Spleen (tissue), 7 donors: Measurements from ENCODE around the gene TIMM8A.
"Not testable (repeated sequence)": the region's sequence is repeated elsewhere in the genome, so short reads cannot be mapped to it uniquely, and the experiment has no call there.

ENCODE experiments used
- POLR2A ChIP-seq, 3 donors: fragments of 450-650 bp; IDR thresholded peaks; one replicate each; pipeline ENCODE4 v1.5.1; 2017; ENCODE audit warnings: antibody characterized with exemption in 3 of 3, mild to moderate bottlenecking in 1 of 3
- TF ChIP-seq, protein P1 (sequence below), 11 experiments: fragments of 200-600 bp in 7 of 11; fragments of 450-650 bp in 4 of 11; sonication (generic) in 4 of 11; IDR thresholded peaks in 8 of 11; conservative IDR thresholded peaks in 3 of 11; 1 replicate in 7 of 11; 2 replicates in 4 of 11; pipeline versions ENCODE4 v1.4.0 to v1.8.0; 2016 to 2021; ENCODE audit warnings: antibody characterized with exemption in 11 of 11, inconsistent platforms in 4 of 11, mild to moderate bottlenecking in 1 of 11
- donor health status: DM: no; HTN: no; CAD: no; lungs with moderate emphysema.
- donor health status: DM: no; HTN: no; CAD: no.
- donor health status: DM: no; HTN: no; CAD: no.

DNA sequence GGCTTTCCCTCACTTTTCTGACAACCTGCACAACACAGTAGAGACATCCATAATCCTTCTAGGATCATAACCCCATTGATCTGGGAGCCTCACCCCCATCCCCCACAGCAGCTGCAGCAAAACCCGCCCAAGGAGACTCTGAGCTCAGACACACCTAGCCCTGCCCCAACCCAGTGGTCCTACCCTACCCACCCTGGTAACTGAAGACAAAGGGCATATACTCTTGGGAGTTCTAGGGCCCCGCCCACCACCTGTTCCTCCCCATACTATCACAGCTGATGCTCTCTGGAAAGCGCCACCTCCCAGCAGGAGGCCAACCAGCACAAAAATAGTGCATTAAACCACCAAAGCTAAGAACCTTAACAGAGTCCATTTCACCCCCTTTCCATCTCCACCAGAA is 21.9 kb downstream of the TIMM8A start:
- TF ChIP-seq, protein P1, sequence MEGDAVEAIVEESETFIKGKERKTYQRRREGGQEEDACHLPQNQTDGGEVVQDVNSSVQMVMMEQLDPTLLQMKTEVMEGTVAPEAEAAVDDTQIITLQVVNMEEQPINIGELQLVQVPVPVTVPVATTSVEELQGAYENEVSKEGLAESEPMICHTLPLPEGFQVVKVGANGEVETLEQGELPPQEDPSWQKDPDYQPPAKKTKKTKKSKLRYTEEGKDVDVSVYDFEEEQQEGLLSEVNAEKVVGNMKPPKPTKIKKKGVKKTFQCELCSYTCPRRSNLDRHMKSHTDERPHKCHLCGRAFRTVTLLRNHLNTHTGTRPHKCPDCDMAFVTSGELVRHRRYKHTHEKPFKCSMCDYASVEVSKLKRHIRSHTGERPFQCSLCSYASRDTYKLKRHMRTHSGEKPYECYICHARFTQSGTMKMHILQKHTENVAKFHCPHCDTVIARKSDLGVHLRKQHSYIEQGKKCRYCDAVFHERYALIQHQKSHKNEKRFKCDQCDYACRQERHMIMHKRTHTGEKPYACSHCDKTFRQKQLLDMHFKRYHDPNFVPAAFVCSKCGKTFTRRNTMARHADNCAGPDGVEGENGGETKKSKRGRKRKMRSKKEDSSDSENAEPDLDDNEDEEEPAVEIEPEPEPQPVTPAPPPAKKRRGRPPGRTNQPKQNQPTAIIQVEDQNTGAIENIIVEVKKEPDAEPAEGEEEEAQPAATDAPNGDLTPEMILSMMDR (IDR thresholded peaks at IDR 0.05 in 8 of 11, conservative IDR thresholded peaks at IDR 0.05 in 3 of 11): not testable (repeated sequence)
- not testable (repeated sequence) for TF ChIP-seq POLR2A (IDR thresholded peaks at IDR 0.05)
